Prostate gland (tissue), 2 donors: ENCODE data around the gene RNASEL. TPM values are rescaled to one million over a fixed set of nuclear protein-coding genes. Genes with fewer than 3 reads are reported as not detected.
"Not testable (repeated sequence)": the region's sequence is repeated elsewhere in the genome, so short reads cannot be mapped to it uniquely, and the experiment has no call there.

ENCODE experiments used
- DNase-seq: peaks from one replicate; pipeline ENCODE4 v3.0.0-alpha.2; 2019; ENCODE audit warnings: low spot score
- H3K27ac ChIP-seq, 2 donors: fragments of 200-600 bp; sonication (generic); 2 replicates each; pipeline ENCODE4 v1.5.1; 2017 to 2019
- H3K27me3 ChIP-seq: fragments of 200-600 bp; sonication (generic); replicated peaks from 2 replicates; pipeline ENCODE4 v1.5.1; 2019; ENCODE audit not compliant: insufficient read depth
- H3K36me3 ChIP-seq, 2 donors: fragments of 200-600 bp; sonication (generic); 1 replicate in 1 of 2; 2 replicates in 1 of 2; pipeline versions ENCODE4 v1.5.1 to v1.8.1; 2017 to 2019
- H3K4me1 ChIP-seq: fragments of 200-600 bp; sonication (generic); replicated peaks from 2 replicates; pipeline ENCODE4 v1.5.1; 2019
- H3K4me3 ChIP-seq, 2 donors: fragments of 200-600 bp; sonication (generic); 2 replicates each; pipeline ENCODE4 v1.5.1; 2017 to 2019
- H3K9me3 ChIP-seq: fragments of 200-600 bp; sonication (generic); 2 replicates; pipeline ENCODE4 v1.5.1; 2017
- POLR2A ChIP-seq: fragments of 450-650 bp; IDR thresholded peaks from one replicate; pipeline ENCODE4 v1.6.1; 2016; ENCODE audit warnings: antibody characterized with exemption, mild to moderate bottlenecking
- POLR2AphosphoS5 ChIP-seq: sonication (generic); formaldehyde crosslinking; IDR thresholded peaks from one replicate; pipeline ENCODE4 v1.6.1; 2017; ENCODE audit warnings: antibody characterized with exemption
- WGBS: methylation state at CpG from one replicate; pipeline ENCODE4 v1.1.5; 2018; 5-methylcytosine and 5-hydroxymethylcytosine counted together
- intact Hi-C: fragments of 100-400 bp; cut with DNase I; formaldehyde crosslinking; loops from one replicate; pipeline ENCODE4 v1.14.2; 2022
- small RNA-seq, 2 donors: library from RNA; depleted of rRNA; stranded (forward); fragments of <200 nt; gene quantifications; one replicate each; pipeline ENCODE3, GENCODE V24; 2016
- total RNA-seq, 2 donors: library from RNA; depleted of rRNA; stranded (reverse); fragments of >200 nt; gene quantifications; one replicate each; pipeline ENCODE4 v1.1.0, GENCODE V29; 2016
- TF ChIP-seq, protein P1 (sequence below), 4 experiments: fragments of 200-600 bp in 2 of 4; fragments of 450-650 bp in 2 of 4; sonication (generic) in 2 of 4; IDR thresholded peaks; 1 replicate in 3 of 4; 2 replicates in 1 of 4; pipeline ENCODE4 v1.5.1; 2016 to 2019; ENCODE audit warnings: antibody characterized with exemption in 4 of 4, mild to moderate bottlenecking in 2 of 4, moderate library complexity in 2 of 4

The RNASEL gene
- total RNA-seq, 2 donors from 2014 or later = 7.6 to 10.7 TPM

DNA sequence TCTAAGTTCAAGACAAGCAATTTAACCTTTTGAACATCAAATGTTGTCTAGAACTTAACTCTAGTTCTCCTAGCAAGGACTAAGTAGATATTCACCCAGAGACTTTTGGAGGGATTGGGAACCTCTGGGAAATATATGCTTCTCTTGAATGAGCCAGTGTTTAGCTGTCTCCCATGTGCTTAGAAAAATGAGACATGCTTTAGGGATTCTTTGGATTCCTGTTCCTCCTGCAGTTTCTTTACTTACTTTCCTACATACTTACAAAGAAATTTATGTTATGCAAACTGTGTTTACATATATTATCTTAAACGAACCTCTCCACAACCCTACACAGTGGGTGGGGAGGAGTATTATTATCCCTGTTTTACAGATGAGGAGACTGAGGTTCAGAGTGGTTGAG, 39.2 kb downstream of the RNASEL start:
- no peaks in the 10 kb centered on the region for H3K27me3 ChIP-seq
- 39% methylated on average over 1 of the region's 1 CpG for WGBS
- H3K27ac ChIP-seq = no peak overlapping the region
- no peak overlapping the region for H3K4me3 ChIP-seq
- no peaks in the 10 kb centered on the region for H3K9me3 ChIP-seq
- no peak for DNase-seq
- intact Hi-C loops = no loop called here
- H3K4me1 ChIP-seq = no peaks in the 10 kb centered on the region
- TF ChIP-seq POLR2A = no peak
- TF ChIP-seq, protein P1, sequence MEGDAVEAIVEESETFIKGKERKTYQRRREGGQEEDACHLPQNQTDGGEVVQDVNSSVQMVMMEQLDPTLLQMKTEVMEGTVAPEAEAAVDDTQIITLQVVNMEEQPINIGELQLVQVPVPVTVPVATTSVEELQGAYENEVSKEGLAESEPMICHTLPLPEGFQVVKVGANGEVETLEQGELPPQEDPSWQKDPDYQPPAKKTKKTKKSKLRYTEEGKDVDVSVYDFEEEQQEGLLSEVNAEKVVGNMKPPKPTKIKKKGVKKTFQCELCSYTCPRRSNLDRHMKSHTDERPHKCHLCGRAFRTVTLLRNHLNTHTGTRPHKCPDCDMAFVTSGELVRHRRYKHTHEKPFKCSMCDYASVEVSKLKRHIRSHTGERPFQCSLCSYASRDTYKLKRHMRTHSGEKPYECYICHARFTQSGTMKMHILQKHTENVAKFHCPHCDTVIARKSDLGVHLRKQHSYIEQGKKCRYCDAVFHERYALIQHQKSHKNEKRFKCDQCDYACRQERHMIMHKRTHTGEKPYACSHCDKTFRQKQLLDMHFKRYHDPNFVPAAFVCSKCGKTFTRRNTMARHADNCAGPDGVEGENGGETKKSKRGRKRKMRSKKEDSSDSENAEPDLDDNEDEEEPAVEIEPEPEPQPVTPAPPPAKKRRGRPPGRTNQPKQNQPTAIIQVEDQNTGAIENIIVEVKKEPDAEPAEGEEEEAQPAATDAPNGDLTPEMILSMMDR (IDR thresholded peaks at IDR 0.05) = no peak
- TF ChIP-seq POLR2AphosphoS5 = no peak
- no peaks in the 10 kb centered on the region for H3K36me3 ChIP-seq

DNA sequence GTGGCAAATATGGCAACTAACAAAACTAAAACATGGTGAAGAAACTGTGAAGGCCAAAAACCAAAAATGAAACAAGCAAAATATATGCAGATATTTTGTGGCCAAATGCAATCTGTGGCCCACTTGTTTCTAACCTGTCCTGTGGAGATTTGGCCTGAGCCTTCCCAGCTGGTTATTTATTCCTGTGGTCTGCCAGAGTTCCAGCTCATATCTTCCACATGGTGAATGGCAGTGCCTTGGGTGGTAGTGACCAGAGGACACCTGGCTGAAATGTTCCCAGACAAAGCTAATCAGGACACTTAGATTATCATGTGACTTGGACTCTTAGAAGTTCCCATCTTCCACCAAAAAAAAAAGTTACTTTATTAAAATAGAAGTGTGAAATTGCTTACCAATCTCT, 39.7 kb downstream of the RNASEL start:
- Histone ChIP-seq H3K9me3 (no peaks in the 10 kb centered on the region), H3K27me3 (no peaks in the 10 kb centered on the region), H3K4me3 (no peak overlapping the region), H3K4me1 (no peaks in the 10 kb centered on the region), H3K36me3 (no peaks in the 10 kb centered on the region), H3K27ac (no peak overlapping the region)
- intact Hi-C loops = no loop called here
- no peak for TF ChIP-seq POLR2AphosphoS5
- no peak for TF ChIP-seq POLR2A
- TF ChIP-seq, protein P1 (IDR thresholded peaks at IDR 0.05) = no peak
- DNase-seq = no peak

GRCh38 chr1:182533896-182534295, 55.2 kb downstream of the RNASEL start:
- Histone ChIP-seq H3K9me3 (no peaks in the 10 kb centered on the region), H3K36me3 (no peaks in the 10 kb centered on the region), H3K4me3 (no peak overlapping the region), H3K27me3 (no peaks in the 10 kb centered on the region), H3K4me1 (no peaks in the 10 kb centered on the region), H3K27ac (no peak overlapping the region)
- TF ChIP-seq POLR2A (no peak), POLR2AphosphoS5 (no peak)
- TF ChIP-seq, protein P1 (IDR thresholded peaks at IDR 0.05) = no peak
- no peak for DNase-seq
- WGBS = 83% methylated on average over 2 of the region's 2 CpGs
- intact Hi-C loops = no loop called here

- WGBS = 89% methylated on average over 5 of the region's 5 CpGs
- H3K9me3 ChIP-seq, H3K4me1 ChIP-seq, H3K27me3 ChIP-seq, H3K36me3 ChIP-seq, H3K27ac ChIP-seq, intact Hi-C loops, H3K4me3 ChIP-seq, DNase-seq: not testable (repeated sequence)
Measured at GRCh38 chr1:182528206-182528605, 60.9 kb downstream of the RNASEL start.

GRCh38 chr1:182527680-182528079, 61.4 kb downstream of the RNASEL start:
- intact Hi-C loops = no loop called here
- Histone ChIP-seq H3K27me3 (no peaks in the 10 kb centered on the region), H3K4me1 (no peaks in the 10 kb centered on the region), H3K36me3 (no peaks in the 10 kb centered on the region), H3K9me3 (no peaks in the 10 kb centered on the region), H3K4me3 (no peak overlapping the region), H3K27ac (no peak overlapping the region)
- TF ChIP-seq, protein P1 (IDR thresholded peaks at IDR 0.05) = no peak
- TF ChIP-seq POLR2AphosphoS5 (no peak), POLR2A (no peak)
- DNase-seq = no peak
- WGBS = 81% methylated on average over 2 of the region's 2 CpGs

DNA sequence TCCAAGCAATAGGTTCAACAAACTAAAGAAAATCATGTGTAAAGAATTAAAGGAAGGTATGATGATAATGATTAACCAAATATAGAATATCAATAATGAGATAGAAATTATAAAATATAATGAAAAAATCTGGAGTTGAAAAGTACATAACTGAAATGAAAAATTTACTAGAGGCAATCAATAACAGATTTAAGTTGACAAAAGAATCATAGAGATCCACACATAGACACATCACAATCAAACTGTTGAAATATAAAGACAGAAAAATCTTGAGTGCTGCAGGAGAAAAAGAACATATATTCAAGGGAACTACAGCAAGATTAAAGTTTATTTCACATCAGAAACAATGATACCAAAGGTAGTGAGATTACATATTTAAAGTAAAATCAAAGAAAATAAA, 63.7 kb downstream of the RNASEL start:
- TF ChIP-seq POLR2A = no peak
- Histone ChIP-seq H3K4me3 (no peak overlapping the region), H3K27ac (no peak overlapping the region), H3K9me3 (no peaks in the 10 kb centered on the region), H3K4me1 (no peaks in the 10 kb centered on the region), H3K27me3 (no peaks in the 10 kb centered on the region), H3K36me3 (no peaks in the 10 kb centered on the region)
- intact Hi-C loops = no loop called here
- no peak for DNase-seq

Small RNAs within 50 kb of the gene (small RNA-seq; reads per million reads assigned to genes)
- 0 reads per million in 2 donors for gene RF00017

Other genes with a start within 250 kb of the RNASEL start
- gene GLUL, start 197.5 kb downstream of the RNASEL start, total RNA-seq = 1,000 to 10,000 TPM in 1 of 2 donors, 100 to 1,000 TPM in 1; 538 to 1,389 TPM
- gene TEDDM1, start 188.6 kb downstream of the RNASEL start, total RNA-seq = not detected
- 1 to 10 TPM in 1 of 2 donors, not detected in 1; 1.2 TPM for gene RGSL1, start 139.1 kb downstream of the RNASEL start, total RNA-seq
- 1 to 10 TPM; 1.5 to 1.9 TPM for gene RGS16, start 15.1 kb upstream of the RNASEL start, total RNA-seq
- 1 to 10 TPM in 1 of 2 donors, not detected in 1; 1.5 TPM for gene RGS8, start 95.3 kb upstream of the RNASEL start, total RNA-seq
- 1 to 10 TPM; 2.2 to 6.8 TPM for gene NPL, start 200.5 kb upstream of the RNASEL start, total RNA-seq